Natural killer cell (primary cell): ENCODE results near the gene PPDPF. TPM values are rescaled to one million over a fixed set of nuclear protein-coding genes. Genes with fewer than 3 reads are reported as not detected.
A peak's percentile ranks its signal among the peaks of the same experiment; 100 is the strongest.
"Not testable (repeated sequence)": the region's sequence is repeated elsewhere in the genome, so short reads cannot be mapped to it uniquely, and the experiment has no call there.

Experiments
- ATAC-seq, 3 donors: fragments of 150-1000 bp in 2 of 3; fragments of 200-7000 bp in 1 of 3; cut with Tn5 transposase; 1 replicate in 1 of 3; 2 replicates in 2 of 3; pipeline ENCODE4 v1.10.0; 2021; ENCODE audit warnings: mild to moderate bottlenecking in 2 of 3, moderate library complexity in 2 of 3
- DNase-seq, 2 donors: peaks; one replicate each; pipeline versions ENCODE4 v3.0.0 to v3.0.0-alpha.2; 2013 to 2021; ENCODE audit warnings: mixed read lengths in 1 of 2
- H3K27ac ChIP-seq: one replicate; pipeline ENCODE4 v1.5.1; 2013; ENCODE audit warnings: mild to moderate bottlenecking, low read length
- H3K27me3 ChIP-seq: one replicate; pipeline ENCODE4 v1.6.1; 2013; ENCODE audit warnings: low read length; ENCODE audit not compliant: control insufficient read depth, insufficient read depth
- H3K36me3 ChIP-seq: one replicate; pipeline ENCODE4 v1.6.1; 2013; ENCODE audit warnings: low read length; ENCODE audit not compliant: control insufficient read depth, insufficient read depth
- H3K4me1 ChIP-seq: one replicate; pipeline ENCODE4 v1.6.1; 2013; ENCODE audit warnings: low read length; ENCODE audit not compliant: control insufficient read depth, insufficient read depth
- H3K4me3 ChIP-seq: one replicate; pipeline ENCODE4 v1.5.1; 2013; ENCODE audit warnings: low read length
- H3K9me3 ChIP-seq: one replicate; pipeline ENCODE4 v1.6.1; 2013; ENCODE audit warnings: low read length; ENCODE audit not compliant: control insufficient read depth, insufficient read depth
- H3K27ac Mint-ChIP-seq, 2 donors: one replicate each; pipeline ENCODE4 v1.8.0; 2022; ENCODE audit warnings: mild to moderate bottlenecking in 2 of 2, mixed read lengths in 2 of 2, moderate library complexity in 1 of 2
- H3K27me3 Mint-ChIP-seq, 2 donors: one replicate each; pipeline ENCODE4 v1.8.0; 2022; ENCODE audit warnings: low read depth in 2 of 2, mixed read lengths in 2 of 2
- H3K36me3 Mint-ChIP-seq: one replicate; pipeline ENCODE4 v1.8.0; 2022; ENCODE audit warnings: mixed read lengths
- H3K4me1 Mint-ChIP-seq, 2 donors: one replicate each; pipeline ENCODE4 v1.8.0; 2022; ENCODE audit warnings: mixed read lengths in 2 of 2
- H3K4me3 Mint-ChIP-seq: one replicate; pipeline ENCODE4 v1.8.0; 2022; ENCODE audit warnings: mild to moderate bottlenecking, moderate library complexity, mixed read lengths
- H3K9me3 Mint-ChIP-seq, 2 donors: one replicate each; pipeline ENCODE4 v1.8.0; 2022; ENCODE audit warnings: mixed read lengths in 2 of 2
- CTCF ChIP-seq: fragments of 200-600 bp; IDR thresholded peaks from one replicate; pipeline ENCODE4 v1.8.0; 2022; ENCODE audit warnings: antibody characterized with exemption
- WGBS: methylation state at CpG from one replicate; pipeline ENCODE4 v1.1.7; 2013; ENCODE audit warnings: missing lambda C conversion rate; ENCODE audit not compliant: insufficient coverage; 5-methylcytosine and 5-hydroxymethylcytosine counted together
- intact Hi-C: fragments of 100-400 bp; cut with micrococcal nuclease; formaldehyde crosslinking; loops from one replicate; pipeline ENCODE4 v1.14.2; 2022
- total RNA-seq, 4 donors: library from RNA; stranded (reverse); fragments of 120-200 nt in 1 of 4; gene quantifications; one replicate each; pipeline versions ENCODE4 v1.2.3 to v1.2.4, GENCODE V29; 2013 to 2022

The PPDPF gene
- total RNA-seq, 3 donors from 2014 or later (not counting 1 experiment from before 2014, with no cell fraction given), result 95.5 to 197 (median 159) TPM

GRCh38 chr20:63557481-63557891, 36.9 kb downstream of the PPDPF start:
- Mint-ChIP-seq H3K36me3 (no peaks in the 10 kb centered on the region), H3K27me3 (no peaks in the 10 kb centered on the region), H3K9me3 (no peaks in the 10 kb centered on the region), H3K27ac (no peak overlapping the region), H3K4me1 (peaks cover 0 to 17% of the 10 kb centered on the region in 2 donors), H3K4me3 (no peak overlapping the region)
- DNase-seq (no peak), ATAC-seq (no peak)
- peaks cover 2% of the 10 kb centered on the region for H3K27me3 ChIP-seq
- H3K4me3 ChIP-seq, result no peak overlapping the region
- H3K27ac ChIP-seq, result no peak overlapping the region
- no peaks in the 10 kb centered on the region for H3K9me3 ChIP-seq
- intact Hi-C loops, result no loop called here
- H3K4me1 ChIP-seq, result peaks cover 19% of the 10 kb centered on the region
- WGBS, result 96% methylated on average over 19 of the region's 19 CpGs
- no peak for TF ChIP-seq CTCF
- H3K36me3 ChIP-seq, result peaks cover 24% of the 10 kb centered on the region

- intact Hi-C loops, result no loop called here
- H3K4me3 Mint-ChIP-seq, result no peak overlapping the region
- Histone ChIP-seq H3K9me3 (no peaks in the 10 kb centered on the region), H3K27me3 (no peaks in the 10 kb centered on the region), H3K4me3 (no peak overlapping the region), H3K36me3 (peaks cover 30% of the 10 kb centered on the region), H3K27ac (no peak overlapping the region), H3K4me1 (peaks cover 5% of the 10 kb centered on the region)
- WGBS, result 96% methylated on average over 14 of the region's 14 CpGs
- ATAC-seq (peak in 1 of 3 donors; percentile 23), DNase-seq (no peak)
- H3K9me3 Mint-ChIP-seq, result no peaks in the 10 kb centered on the region
- TF ChIP-seq CTCF, result no peak
- no peaks in the 10 kb centered on the region for H3K27me3 Mint-ChIP-seq
- H3K36me3 Mint-ChIP-seq, result no peaks in the 10 kb centered on the region
- H3K4me1 Mint-ChIP-seq, result peaks cover 0 to 7% of the 10 kb centered on the region in 2 donors
- H3K27ac Mint-ChIP-seq, result peak overlapping the region in 1 of 2 donors; percentile 57
Observed at GRCh38 chr20:63558804-63559484, 38.4 kb downstream of the PPDPF start.

GRCh38 chr20:63559485-63560332, 39.1 kb downstream of the PPDPF start:
- H3K4me3 Mint-ChIP-seq, H3K9me3 Mint-ChIP-seq, intact Hi-C loops, H3K4me1 ChIP-seq, H3K4me1 Mint-ChIP-seq, H3K4me3 ChIP-seq, H3K36me3 Mint-ChIP-seq, H3K27me3 ChIP-seq, H3K27me3 Mint-ChIP-seq, DNase-seq, H3K27ac ChIP-seq, H3K9me3 ChIP-seq: not testable (repeated sequence)
- WGBS, result 96% methylated on average over 31 of the region's 31 CpGs
- peaks cover 32% of the 10 kb centered on the region for H3K36me3 ChIP-seq
- peak overlapping the region in 1 of 2 donors; percentile 57 for H3K27ac Mint-ChIP-seq
- ATAC-seq, result peak in 1 of 3 donors; percentile 22

GRCh38 chr20:63560333-63560805, 39.8 kb downstream of the PPDPF start:
- Histone ChIP-seq H3K36me3 (peaks cover 34% of the 10 kb centered on the region), H3K9me3 (no peaks in the 10 kb centered on the region), H3K4me3 (no peak overlapping the region), H3K4me1 (no peaks in the 10 kb centered on the region), H3K27ac (no peak overlapping the region), H3K27me3 (no peaks in the 10 kb centered on the region)
- Mint-ChIP-seq H3K4me3 (no peak overlapping the region), H3K36me3 (no peaks in the 10 kb centered on the region), H3K27ac (peak overlapping the region in 1 of 2 donors; percentile 44), H3K4me1 (peaks cover 0 to 7% of the 10 kb centered on the region in 2 donors), H3K27me3 (no peaks in the 10 kb centered on the region), H3K9me3 (no peaks in the 10 kb centered on the region)
- intact Hi-C loops, result no loop called here
- DNase-seq (no peak), ATAC-seq (no peak)
- WGBS, result 97% methylated on average over 16 of the region's 16 CpGs
- no peak for TF ChIP-seq CTCF
